ENCODE results near the gene SOX13.

The SOX13 gene

GRCh38 chr1:204093781-204094180 is 20.9 kb downstream of the SOX13 start:
- no peak overlapping the region for H2AFZ ChIP-seq (ENCODE audit: insufficient read depth, low read length, poor library complexity)
- peaks cover 19% of the 10 kb centered on the region for H3K79me2 ChIP-seq (ENCODE audit: control insufficient read depth, insufficient read depth, low read length, poor library complexity)
- H2BK5ac ChIP-seq (ENCODE audit: low read depth, low read length, poor library complexity): no peak overlapping the region
- H3K27me3 ChIP-seq (ENCODE audit: insufficient read depth, low read length): no peaks in the 10 kb centered on the region
- peaks cover 0 to 3% of the 10 kb centered on the region in 2 experiments for H3K36me3 ChIP-seq (ENCODE audit: control insufficient read depth in 1 of 2, insufficient read depth in 2 of 2, low read length in 2 of 2)
- H3K23ac ChIP-seq (ENCODE audit: low read length): no peak overlapping the region
- H4K91ac ChIP-seq (ENCODE audit: low read depth, low read length): no peak overlapping the region
- no peak overlapping the region for H4K12ac ChIP-seq (ENCODE audit: low read depth, low read length)
- H3K79me1 ChIP-seq (ENCODE audit: low read length): peaks cover 8% of the 10 kb centered on the region
- no CpG with 5 or more reads among the region's 2 CpGs for WGBS (ENCODE audit: extremely low coverage, insufficient coverage, insufficient read length)
- DNase-seq: no peak
- no peak overlapping the region for H3K4me2 ChIP-seq (ENCODE audit: low read length)
- no peak overlapping the region for H3K9ac ChIP-seq (ENCODE audit: low read length)
- H2BK120ac ChIP-seq (ENCODE audit: insufficient read depth, low read length, poor library complexity): no peak overlapping the region
- H3K9me3 ChIP-seq (ENCODE audit: insufficient read depth, low read depth, low read length): no peaks in the 10 kb centered on the region
- no peak overlapping the region for H3K14ac ChIP-seq (ENCODE audit: low read length)
- H3K4ac ChIP-seq (ENCODE audit: low read depth, low read length): no peak overlapping the region
- no peak overlapping the region for H2AK5ac ChIP-seq (ENCODE audit: low read length)
- H3K18ac ChIP-seq (ENCODE audit: low read length): no peak overlapping the region
- H4K8ac ChIP-seq (ENCODE audit: low read depth, low read length): no peak overlapping the region
- H3K4me1 ChIP-seq (ENCODE audit: control insufficient read depth in 1 of 2, insufficient read depth in 2 of 2, low read length in 2 of 2): peaks cover 14 to 26% of the 10 kb centered on the region in 2 experiments
- H2BK12ac ChIP-seq (ENCODE audit: low read length): no peak overlapping the region
- peak overlapping the region; percentile 6 for H3K27ac ChIP-seq (ENCODE audit: low read depth, low read length)
- H3K4me3 ChIP-seq (ENCODE audit: low read depth, low read length): no peak overlapping the region

GRCh38 chr1:204094313-204094729 is 21.4 kb downstream of the SOX13 start:
- peaks cover 14 to 22% of the 10 kb centered on the region in 2 experiments for H3K4me1 ChIP-seq (ENCODE audit: control insufficient read depth in 1 of 2, insufficient read depth in 2 of 2, low read length in 2 of 2)
- WGBS (ENCODE audit: extremely low coverage, insufficient coverage, insufficient read length): no CpG with 5 or more reads among the region's 6 CpGs

GRCh38 chr1:204094856-204095634 is 22.1 kb downstream of the SOX13 start:
- Histone ChIP-seq H3K4me2 (ENCODE audit: low read length) (no peak overlapping the region), H3K9me3 (ENCODE audit: insufficient read depth, low read depth, low read length) (no peaks in the 10 kb centered on the region), H3K79me1 (ENCODE audit: low read length) (peaks cover 8% of the 10 kb centered on the region), H4K12ac (ENCODE audit: low read depth, low read length) (no peak overlapping the region), H3K27me3 (ENCODE audit: insufficient read depth, low read length) (no peaks in the 10 kb centered on the region), H2BK12ac (ENCODE audit: low read length) (peak overlapping the region; percentile 10), H3K18ac (ENCODE audit: low read length) (peak overlapping the region; percentile 59), H3K27ac (ENCODE audit: low read depth, low read length) (peak overlapping the region; percentile 11), H4K91ac (ENCODE audit: low read depth, low read length) (peak overlapping the region; percentile 64), H4K8ac (ENCODE audit: low read depth, low read length) (peak overlapping the region; percentile 73), H2AFZ (ENCODE audit: insufficient read depth, low read length, poor library complexity) (no peak overlapping the region), H2BK120ac (ENCODE audit: insufficient read depth, low read length, poor library complexity) (peak overlapping the region; percentile 18), H3K9ac (ENCODE audit: low read length) (no peak overlapping the region), H3K79me2 (ENCODE audit: control insufficient read depth, insufficient read depth, low read length, poor library complexity) (peaks cover 10% of the 10 kb centered on the region), H3K4me1 (ENCODE audit: control insufficient read depth in 1 of 2, insufficient read depth in 2 of 2, low read length in 2 of 2) (peaks cover 14 to 21% of the 10 kb centered on the region in 2 experiments), H3K14ac (ENCODE audit: low read length) (peak overlapping the region; percentile 70), H3K4me3 (ENCODE audit: low read depth, low read length) (no peak overlapping the region), H3K23ac (ENCODE audit: low read length) (no peak overlapping the region), H3K4ac (ENCODE audit: low read depth, low read length) (peak overlapping the region; percentile 53), H2BK5ac (ENCODE audit: low read depth, low read length, poor library complexity) (peak overlapping the region; percentile 29), H3K36me3 (ENCODE audit: control insufficient read depth in 1 of 2, insufficient read depth in 2 of 2, low read length in 2 of 2) (peaks cover 0 to 4% of the 10 kb centered on the region in 2 experiments), H2AK5ac (ENCODE audit: low read length) (no peak overlapping the region)
- WGBS (ENCODE audit: extremely low coverage, insufficient coverage, insufficient read length): no CpG with 5 or more reads among the region's 15 CpGs
- DNase-seq: no peak

More at GRCh38 chr1:204094313-204094729, 21.4 kb downstream of the SOX13 start:
- H3K4me3 ChIP-seq (ENCODE audit: low read depth, low read length): no peak overlapping the region
- H3K79me1 ChIP-seq (ENCODE audit: low read length): peaks cover 8% of the 10 kb centered on the region
- no peak overlapping the region for H2AK5ac ChIP-seq (ENCODE audit: low read length)
- no peak overlapping the region for H3K14ac ChIP-seq (ENCODE audit: low read length)
- H2BK120ac ChIP-seq (ENCODE audit: insufficient read depth, low read length, poor library complexity): no peak overlapping the region
- H3K9me3 ChIP-seq (ENCODE audit: insufficient read depth, low read depth, low read length): no peaks in the 10 kb centered on the region
- peaks cover 17% of the 10 kb centered on the region for H3K79me2 ChIP-seq (ENCODE audit: control insufficient read depth, insufficient read depth, low read length, poor library complexity)
- H3K27me3 ChIP-seq (ENCODE audit: insufficient read depth, low read length): no peaks in the 10 kb centered on the region
- H3K36me3 ChIP-seq (ENCODE audit: control insufficient read depth in 1 of 2, insufficient read depth in 2 of 2, low read length in 2 of 2): peaks cover 0 to 4% of the 10 kb centered on the region in 2 experiments
- H3K27ac ChIP-seq (ENCODE audit: low read depth, low read length): peak overlapping the region; percentile 6
- H3K4me2 ChIP-seq (ENCODE audit: low read length): peak overlapping the region; percentile 26
- H4K8ac ChIP-seq (ENCODE audit: low read depth, low read length): no peak overlapping the region
- H2BK12ac ChIP-seq (ENCODE audit: low read length): no peak overlapping the region
- no peak overlapping the region for H4K91ac ChIP-seq (ENCODE audit: low read depth, low read length)
- H3K4ac ChIP-seq (ENCODE audit: low read depth, low read length): peak overlapping the region; percentile 6
- no peak overlapping the region for H4K12ac ChIP-seq (ENCODE audit: low read depth, low read length)
- no peak overlapping the region for H3K23ac ChIP-seq (ENCODE audit: low read length)
- H2BK5ac ChIP-seq (ENCODE audit: low read depth, low read length, poor library complexity): no peak overlapping the region
- DNase-seq: no peak
- H2AFZ ChIP-seq (ENCODE audit: insufficient read depth, low read length, poor library complexity): no peak overlapping the region
- H3K9ac ChIP-seq (ENCODE audit: low read length): no peak overlapping the region
- H3K18ac ChIP-seq (ENCODE audit: low read length): no peak overlapping the region

- Histone ChIP-seq H3K18ac (ENCODE audit: low read length) (peak overlapping the region; percentile 50), H2AFZ (ENCODE audit: insufficient read depth, low read length, poor library complexity) (no peak overlapping the region), H3K4me2 (ENCODE audit: low read length) (no peak overlapping the region), H3K9me3 (ENCODE audit: insufficient read depth, low read depth, low read length) (no peaks in the 10 kb centered on the region), H3K23ac (ENCODE audit: low read length) (no peak overlapping the region), H3K36me3 (ENCODE audit: control insufficient read depth in 1 of 2, insufficient read depth in 2 of 2, low read length in 2 of 2) (peaks cover 0 to 4% of the 10 kb centered on the region in 2 experiments), H2BK5ac (ENCODE audit: low read depth, low read length, poor library complexity) (no peak overlapping the region), H2BK120ac (ENCODE audit: insufficient read depth, low read length, poor library complexity) (no peak overlapping the region), H2BK12ac (ENCODE audit: low read length) (peak overlapping the region; percentile 28), H3K79me1 (ENCODE audit: low read length) (peaks cover 8% of the 10 kb centered on the region), H4K8ac (ENCODE audit: low read depth, low read length) (no peak overlapping the region), H3K4me1 (ENCODE audit: control insufficient read depth in 1 of 2, insufficient read depth in 2 of 2, low read length in 2 of 2) (peaks cover 15 to 24% of the 10 kb centered on the region in 2 experiments), H3K79me2 (ENCODE audit: control insufficient read depth, insufficient read depth, low read length, poor library complexity) (peaks cover 14% of the 10 kb centered on the region), H3K27me3 (ENCODE audit: insufficient read depth, low read length) (no peaks in the 10 kb centered on the region), H4K12ac (ENCODE audit: low read depth, low read length) (no peak overlapping the region), H3K4me3 (ENCODE audit: low read depth, low read length) (no peak overlapping the region), H3K14ac (ENCODE audit: low read length) (no peak overlapping the region), H4K91ac (ENCODE audit: low read depth, low read length) (no peak overlapping the region), H3K4ac (ENCODE audit: low read depth, low read length) (peak overlapping the region; percentile 93), H2AK5ac (ENCODE audit: low read length) (peak overlapping the region; percentile 86), H3K27ac (ENCODE audit: low read depth, low read length) (no peak overlapping the region), H3K9ac (ENCODE audit: low read length) (no peak overlapping the region)
- no peak for DNase-seq
- WGBS (ENCODE audit: extremely low coverage, insufficient coverage, insufficient read length): no CpG with 5 or more reads among the region's 3 CpGs
Measured at GRCh38 chr1:204096931-204097330, 24.0 kb downstream of the SOX13 start.
